Activated CD4-positive, CD25-positive, alpha-beta regulatory T cell treated with anti-CD3 and anti-CD28 coated beads, Interleukin-2, amount 50 U/mL, for 16 hours (primary cell): Measurements from ENCODE around the gene SRCIN1.
"Not testable (repeated sequence)": the region's sequence is repeated elsewhere in the genome, so short reads cannot be mapped to it uniquely, and the experiment has no call there.

Experiments
- DNase-seq: peaks from one replicate; pipeline ENCODE4 v3.0.0-alpha.2; 2020; ENCODE audit warnings: low read depth, low spot score

SRCIN1 gene

DNA sequence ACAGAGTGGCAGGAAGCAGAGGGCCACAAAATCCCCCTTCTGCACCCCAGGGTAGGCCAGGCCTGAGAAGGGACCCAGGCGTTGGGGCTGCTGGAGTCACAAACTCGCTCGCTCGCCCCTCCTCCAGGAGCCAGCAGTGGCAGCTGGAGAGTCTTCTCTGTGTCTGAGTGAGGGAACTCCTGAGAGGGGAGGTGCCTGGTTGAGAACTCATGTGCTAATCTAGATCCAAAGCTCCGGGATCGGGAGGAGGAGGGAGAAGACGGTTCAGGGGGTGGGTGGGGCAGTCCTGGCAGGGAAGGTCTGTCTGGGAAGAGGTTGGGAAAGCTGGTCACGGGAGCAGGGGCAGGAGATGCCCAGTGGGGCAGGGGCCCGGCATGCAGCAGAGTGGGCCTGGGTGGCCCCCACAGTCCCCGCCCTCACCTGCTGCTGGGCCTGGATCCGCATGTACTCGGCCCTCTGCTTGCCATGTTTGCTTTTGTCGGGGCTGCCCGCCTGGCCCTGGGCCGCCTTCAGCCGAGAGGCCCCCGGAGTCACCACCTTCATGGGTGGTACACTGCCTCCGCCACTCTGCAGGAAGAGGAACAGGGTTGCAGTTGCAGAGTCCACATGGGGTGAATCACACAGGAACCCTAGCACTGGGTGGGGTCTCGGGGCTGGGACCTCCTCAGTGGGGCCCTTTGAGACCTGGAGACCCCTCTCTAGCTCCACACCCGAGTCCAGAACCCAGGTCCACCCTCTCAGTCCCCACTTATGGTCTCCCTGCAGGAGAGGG lies 62.2 kb downstream of the SRCIN1 start:
- no peak for DNase-seq

DNA sequence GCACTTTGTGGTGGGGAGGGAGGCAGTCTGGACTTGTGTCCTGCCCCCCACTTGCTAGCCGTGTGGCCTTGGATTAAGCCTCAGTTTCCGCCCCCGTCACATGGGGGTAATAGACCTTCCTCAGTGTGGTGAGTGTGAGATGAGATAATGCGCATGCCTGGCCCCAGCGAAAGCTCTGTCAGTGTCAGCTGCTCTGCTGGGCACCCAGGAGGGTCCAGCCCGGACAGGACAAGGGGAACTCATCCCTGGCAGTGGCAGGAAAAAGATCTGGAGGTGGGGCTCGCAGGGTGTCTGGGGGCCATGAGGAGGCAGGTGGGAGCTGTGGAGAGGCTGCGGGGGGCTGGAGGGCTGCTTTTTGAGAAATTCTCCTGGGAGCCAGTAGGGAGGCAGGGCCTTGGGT lies 63.5 kb downstream of the SRCIN1 start:
- DNase-seq = no peak

DNA sequence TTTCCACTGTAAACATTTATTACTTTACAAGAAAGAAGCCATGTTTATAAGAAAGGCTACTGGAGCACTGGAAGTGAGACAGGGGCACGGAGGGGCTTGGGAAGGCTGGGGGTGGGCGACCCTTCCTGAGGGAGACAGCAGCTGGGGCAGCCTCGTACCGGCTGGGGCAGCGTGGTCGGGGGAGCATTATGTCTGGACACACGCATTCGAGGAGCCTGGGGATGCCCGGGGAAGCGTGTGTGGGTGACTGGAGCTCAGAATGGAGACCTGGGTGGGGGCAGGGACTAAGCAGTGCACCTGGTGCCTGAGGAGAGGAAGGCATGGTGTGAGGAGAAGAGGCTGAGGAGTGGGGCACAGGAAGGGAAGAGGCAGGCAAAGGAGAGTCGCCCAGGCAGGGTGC lies 64.5 kb downstream of the SRCIN1 start:
- DNase-seq = no peak

DNA sequence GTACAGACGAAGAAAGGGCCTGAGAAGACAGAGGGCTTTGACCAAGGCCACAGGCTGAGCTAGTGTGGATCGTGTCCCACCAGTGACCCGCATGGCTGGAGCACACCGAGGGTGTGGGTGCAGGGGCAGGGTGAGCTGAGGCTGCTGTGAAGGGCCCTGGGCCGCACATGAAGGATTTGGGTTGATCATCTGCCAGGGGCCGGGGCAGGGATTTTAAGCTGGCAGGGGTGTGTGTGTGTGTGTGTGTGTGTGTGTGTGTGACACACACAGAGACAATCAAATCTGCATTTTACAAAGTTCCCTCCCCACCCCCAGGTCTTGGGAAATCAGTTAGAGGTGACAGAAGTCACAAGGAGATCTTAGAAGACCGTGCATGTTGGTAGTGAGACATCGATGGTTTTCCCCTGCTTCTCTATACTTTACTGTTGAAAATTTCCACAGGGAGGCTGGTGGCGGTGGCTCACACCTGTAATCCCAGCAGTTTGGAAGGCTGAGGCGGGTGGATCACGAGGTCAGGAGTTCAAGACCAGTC lies 65.2 kb downstream of the SRCIN1 start:
- DNase-seq = no peak

GRCh38 chr17:38539386-38539785 lies 66.4 kb downstream of the SRCIN1 start:
- DNase-seq = no peak

- no peak for DNase-seq
These were observed 66.8 kb downstream of the SRCIN1 start for GRCh38 chr17:38538906-38539305.

DNA sequence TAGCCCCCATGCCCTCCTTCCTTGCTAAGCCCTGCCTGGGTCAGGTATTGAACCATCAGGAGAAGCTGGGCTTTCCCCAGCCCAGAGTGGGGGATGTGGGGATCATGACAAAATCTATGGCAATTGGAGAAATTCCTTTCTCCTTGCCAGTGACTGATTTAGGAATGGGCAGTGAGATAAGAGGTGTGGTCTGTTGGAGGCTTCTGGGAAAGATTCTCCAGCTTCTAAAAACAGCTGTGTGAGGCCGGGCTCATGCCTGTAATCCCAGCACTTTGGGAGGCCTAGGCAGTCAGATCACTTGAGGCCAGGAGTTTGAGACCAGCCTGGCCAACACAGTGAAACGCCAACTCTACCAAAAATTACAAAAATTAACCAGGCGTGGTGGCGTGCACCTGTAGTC lies 69.1 kb downstream of the SRCIN1 start:
- DNase-seq = no peak

GRCh38 chr17:38535886-38536285 lies 69.9 kb downstream of the SRCIN1 start:
- DNase-seq = no peak

GRCh38 chr17:38534498-38534885 lies 71.3 kb downstream of the SRCIN1 start:
- DNase-seq = no peak

DNA sequence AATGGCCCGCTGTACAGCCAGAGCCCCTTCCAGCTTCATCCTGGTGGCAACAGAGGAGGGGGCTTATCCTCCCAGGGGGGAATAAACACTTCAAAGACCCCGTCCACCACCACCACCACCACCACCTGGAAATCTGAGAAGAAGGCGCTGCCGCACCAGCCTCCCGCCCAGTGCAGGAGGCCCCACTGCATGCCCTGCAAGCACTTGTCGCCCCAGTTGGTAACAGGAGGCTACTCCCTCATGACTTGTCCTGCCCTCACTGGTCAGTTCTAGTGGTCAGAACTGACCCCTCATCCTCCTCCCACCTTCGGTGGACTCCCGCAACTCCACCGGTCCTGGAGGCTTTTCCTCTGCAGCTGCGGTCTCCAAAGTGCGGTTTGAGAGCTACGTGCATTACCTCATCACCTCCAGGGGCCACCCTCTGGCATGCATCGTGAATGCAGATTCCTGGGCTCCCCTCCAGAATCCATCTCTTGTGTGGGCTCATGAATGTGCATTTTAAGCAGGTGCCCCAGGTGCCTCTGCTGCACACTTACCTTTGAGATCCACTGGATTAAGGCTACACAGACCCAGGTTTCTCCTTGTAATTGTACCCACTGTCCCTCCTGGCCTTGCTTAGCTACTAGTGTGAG lies 71.8 kb downstream of the SRCIN1 start:
- no peak for DNase-seq

DNA sequence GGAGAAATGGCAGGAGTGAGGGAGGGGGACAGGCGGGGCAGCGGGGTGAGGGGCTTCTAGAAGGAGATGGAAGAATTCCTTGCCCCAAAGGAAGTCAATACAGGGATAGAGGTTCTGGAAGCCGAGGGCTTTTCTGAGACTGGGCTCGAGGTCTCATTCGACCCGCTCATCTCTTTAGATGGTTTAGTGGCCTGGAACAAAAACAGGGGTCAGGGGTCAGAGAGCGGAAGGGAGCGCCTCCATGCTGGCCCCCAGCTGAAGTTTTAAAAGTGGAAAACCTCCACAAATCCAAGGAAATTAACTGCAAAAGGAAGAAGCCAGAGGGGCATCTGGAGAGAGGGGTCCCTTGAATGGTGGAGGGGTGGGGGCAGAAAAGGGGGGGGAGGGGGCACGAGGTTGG lies 72.5 kb downstream of the SRCIN1 start:
- DNase-seq = no peak

GRCh38 chr17:38532451-38532850 lies 73.3 kb downstream of the SRCIN1 start:
- no peak for DNase-seq

DNA sequence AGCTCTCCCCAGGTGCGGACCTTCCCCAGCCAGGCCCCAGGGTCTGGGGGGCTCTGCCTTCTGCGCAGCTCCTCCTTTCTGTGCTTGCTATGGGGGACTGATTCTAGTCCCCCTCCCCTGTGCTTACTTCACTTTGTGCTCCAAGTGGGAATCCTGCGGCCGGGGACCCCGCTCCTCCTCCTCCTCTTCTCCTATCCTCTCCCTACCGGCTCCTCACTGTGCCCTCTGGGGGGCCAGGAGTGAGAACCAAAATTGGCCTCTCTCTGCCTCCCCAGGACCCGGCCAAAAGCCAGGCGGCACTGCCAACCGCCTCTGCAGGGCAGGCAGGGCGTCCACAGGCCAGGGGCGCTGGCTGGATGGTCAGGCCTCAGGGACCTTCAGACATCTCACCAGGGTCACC lies 74.0 kb downstream of the SRCIN1 start:
- DNase-seq = not testable (repeated sequence)

GRCh38 chr17:38530856-38531255 lies 74.9 kb downstream of the SRCIN1 start:
- not testable (repeated sequence) for DNase-seq

- DNase-seq = not testable (repeated sequence)
These were observed 77.6 kb downstream of the SRCIN1 start for GRCh38 chr17:38528141-38528540.

GRCh38 chr17:38526526-38526925 lies 79.2 kb downstream of the SRCIN1 start:
- DNase-seq = not testable (repeated sequence)

DNA sequence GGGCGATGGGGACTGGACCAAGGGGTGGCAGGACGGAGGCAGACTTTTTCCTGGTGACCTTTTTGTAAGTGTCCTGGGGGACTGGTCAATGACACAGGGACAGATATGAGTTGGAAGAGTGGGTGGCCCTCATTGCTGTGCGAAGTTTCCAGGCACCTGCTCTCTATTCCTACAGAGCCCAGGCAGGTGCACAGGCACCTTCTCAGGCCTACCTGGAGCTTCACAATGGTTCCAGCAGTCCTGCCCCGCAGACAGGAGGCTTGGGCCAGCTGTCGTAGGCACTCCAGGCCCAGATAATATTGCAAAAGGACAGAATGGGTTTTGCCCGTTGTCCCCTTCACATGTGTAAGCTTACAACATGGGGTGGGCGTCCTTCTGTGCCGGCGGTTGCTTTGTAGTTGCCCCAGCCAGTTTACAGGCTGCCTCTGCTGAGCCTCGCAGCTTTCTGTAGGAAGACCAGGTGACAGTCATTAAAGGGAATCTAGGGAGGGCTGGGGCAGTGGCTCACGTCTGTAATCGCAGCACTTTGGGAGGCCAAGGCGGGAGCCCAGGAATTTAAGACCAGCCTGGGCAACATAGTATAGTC lies 93.2 kb downstream of the SRCIN1 start:
- DNase-seq = no peak

GRCh38 chr17:38511150-38512108 lies 94.3 kb downstream of the SRCIN1 start:
- no peak for DNase-seq

GRCh38 chr17:38510421-38511149 lies 95.2 kb downstream of the SRCIN1 start:
- DNase-seq = no peak

DNA sequence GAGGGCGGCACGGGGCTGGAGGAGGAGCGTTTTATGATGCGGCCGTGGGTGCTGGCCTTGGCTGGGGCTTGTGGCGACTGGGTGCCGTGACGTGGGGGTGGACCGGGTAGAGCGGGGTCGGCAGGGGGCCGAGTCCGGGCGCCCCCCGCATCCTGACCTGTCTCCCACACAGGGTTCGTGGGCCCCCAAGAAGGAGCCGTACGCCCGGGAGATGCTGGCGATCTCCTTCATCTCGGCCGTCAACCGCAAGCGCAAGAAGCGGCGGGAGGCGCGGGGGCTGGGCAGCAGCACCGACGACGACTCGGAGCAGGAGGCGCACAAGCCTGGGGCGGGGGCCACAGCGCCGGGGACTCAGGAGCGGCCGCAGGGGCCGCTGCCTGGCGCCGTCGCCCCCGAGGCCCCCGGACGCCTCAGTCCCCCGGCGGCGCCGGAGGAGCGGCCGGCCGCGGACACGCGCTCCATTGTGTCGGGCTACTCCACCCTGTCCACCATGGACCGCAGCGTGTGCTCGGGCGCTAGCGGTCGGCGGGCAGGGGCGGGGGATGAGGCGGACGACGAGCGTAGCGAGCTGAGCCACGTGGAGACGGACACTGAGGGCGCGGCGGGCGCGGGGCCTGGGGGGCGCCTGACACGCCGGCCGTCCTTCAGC lies 95.9 kb downstream of the SRCIN1 start:
- no peak for DNase-seq
